ENCODE measurements around the gene HDAC4.

- TF ChIP-seq CTCF (IDR thresholded peaks at IDR 0.05), result no peak
- no peak for TF ChIP-seq POLR2A (IDR thresholded peaks at IDR 0.05)
Observed at GRCh38 chr2:239042551-239043320, 358.1 kb downstream of the HDAC4 start.
